ENCODE measurements around the gene NTRK2.

NTRK2 gene

GRCh38 chr9:84974855-84975254 lies 305.3 kb downstream of the NTRK2 start:
- TF ChIP-seq TCF12 (IDR thresholded peaks at IDR 0.05; ENCODE audit: low read depth): no peak
- TF ChIP-seq EGR1 (IDR thresholded peaks at IDR 0.05): no peak

GRCh38 chr9:84975926-84976325 lies 306.4 kb downstream of the NTRK2 start:
- TF ChIP-seq RAD21 (IDR thresholded peaks at IDR 0.05; ENCODE audit: low read depth): no peak
- TF ChIP-seq TCF12 (IDR thresholded peaks at IDR 0.05; ENCODE audit: low read depth): no peak
- TF ChIP-seq ZBTB7A (IDR thresholded peaks at IDR 0.05; ENCODE audit: low read depth): no peak
- TF ChIP-seq CEBPB (IDR thresholded peaks at IDR 0.05): no peak
- TF ChIP-seq MAX (IDR thresholded peaks at IDR 0.05): no peak

- no peak for TF ChIP-seq CEBPB (IDR thresholded peaks at IDR 0.05)
- no peak for TF ChIP-seq TCF12 (IDR thresholded peaks at IDR 0.05; ENCODE audit: low read depth)
- no peak for TF ChIP-seq ZBTB7A (IDR thresholded peaks at IDR 0.05; ENCODE audit: low read depth)
- no peak for TF ChIP-seq EP300 (IDR thresholded peaks at IDR 0.05; ENCODE audit: borderline replicate concordance)
- no peak for TF ChIP-seq REST (IDR thresholded peaks at IDR 0.05; ENCODE audit: low read depth)
- TF ChIP-seq TAF1 (IDR thresholded peaks at IDR 0.05; ENCODE audit: low read depth): no peak
- TF ChIP-seq USF1 (IDR thresholded peaks at IDR 0.05): no peak
- no peak for TF ChIP-seq FOXM1 (IDR thresholded peaks at IDR 0.05; ENCODE audit: borderline replicate concordance, low read depth)
Measured at GRCh38 chr9:84978661-84979060, 309.1 kb downstream of the NTRK2 start.

GRCh38 chr9:84983749-84984148 lies 314.2 kb downstream of the NTRK2 start:
- TF ChIP-seq NFIC (IDR thresholded peaks at IDR 0.05): no peak
- no peak for TF ChIP-seq MAX (IDR thresholded peaks at IDR 0.05)
- no peak for TF ChIP-seq TAF1 (IDR thresholded peaks at IDR 0.05; ENCODE audit: low read depth)
- TF ChIP-seq RAD21 (IDR thresholded peaks at IDR 0.05; ENCODE audit: low read depth): no peak
- no peak for TF ChIP-seq TEAD4 (IDR thresholded peaks at IDR 0.05)
- no peak for TF ChIP-seq TCF12 (IDR thresholded peaks at IDR 0.05; ENCODE audit: low read depth)
- no peak for TF ChIP-seq CREB1 (IDR thresholded peaks at IDR 0.05; ENCODE audit: low read depth)
- no peak for TF ChIP-seq ZBTB7A (IDR thresholded peaks at IDR 0.05; ENCODE audit: low read depth)

GRCh38 chr9:84988621-84989020 lies 319.1 kb downstream of the NTRK2 start:
- TF ChIP-seq FOXM1 (IDR thresholded peaks at IDR 0.05; ENCODE audit: borderline replicate concordance, low read depth) (no peak), USF1 (IDR thresholded peaks at IDR 0.05) (no peak), CREB1 (IDR thresholded peaks at IDR 0.05; ENCODE audit: low read depth) (no peak), EP300 (IDR thresholded peaks at IDR 0.05; ENCODE audit: borderline replicate concordance) (no peak), ZBTB7A (IDR thresholded peaks at IDR 0.05; ENCODE audit: low read depth) (no peak), REST (IDR thresholded peaks at IDR 0.05; ENCODE audit: low read depth) (no peak), EGR1 (IDR thresholded peaks at IDR 0.05) (no peak), RAD21 (IDR thresholded peaks at IDR 0.05; ENCODE audit: low read depth) (no peak), CEBPB (IDR thresholded peaks at IDR 0.05) (no peak), YY1 (IDR thresholded peaks at IDR 0.05; ENCODE audit: low read depth) (no peak), TEAD4 (IDR thresholded peaks at IDR 0.05) (no peak), TAF1 (IDR thresholded peaks at IDR 0.05; ENCODE audit: low read depth) (no peak), MAX (IDR thresholded peaks at IDR 0.05) (no peak), NFIC (IDR thresholded peaks at IDR 0.05) (no peak), TCF12 (IDR thresholded peaks at IDR 0.05; ENCODE audit: low read depth) (no peak)

- TF ChIP-seq REST (IDR thresholded peaks at IDR 0.05; ENCODE audit: low read depth): no peak
- no peak for TF ChIP-seq MAX (IDR thresholded peaks at IDR 0.05)
- no peak for TF ChIP-seq TCF12 (IDR thresholded peaks at IDR 0.05; ENCODE audit: low read depth)
Measured at GRCh38 chr9:84990416-84990815, 320.9 kb downstream of the NTRK2 start.

Data from Ishikawa (cell line).